HG03139 (cell line): ENCODE results near the gene TNFRSF1A.

Experiments used
- ATAC-seq: cut with Tn5 transposase; IDR thresholded peaks from one replicate; pipeline ENCODE4 v1.9.1; 2021; ENCODE audit not compliant: unreplicated experiment

TNFRSF1A gene

DNA sequence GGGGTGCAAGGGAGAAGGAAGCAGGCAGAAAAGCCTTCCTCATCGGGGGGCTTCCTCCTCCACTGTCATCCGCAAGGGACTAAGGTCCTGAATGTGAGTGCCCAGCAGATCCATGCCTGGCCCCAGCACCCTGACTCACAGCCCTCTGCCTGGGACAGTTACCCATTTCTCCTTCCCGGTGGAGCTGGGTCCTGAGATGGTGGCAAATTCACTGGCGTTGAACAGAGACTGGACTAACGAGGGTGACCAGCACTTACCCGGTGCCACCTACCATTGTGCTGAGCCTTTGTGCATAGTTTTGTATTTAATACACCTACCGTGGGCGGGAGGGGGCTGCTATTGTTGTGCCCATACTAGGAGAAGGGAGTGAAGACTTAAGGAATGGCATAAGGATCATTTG, 62.2 kb downstream of the TNFRSF1A start:
- ATAC-seq, result no peak

DNA sequence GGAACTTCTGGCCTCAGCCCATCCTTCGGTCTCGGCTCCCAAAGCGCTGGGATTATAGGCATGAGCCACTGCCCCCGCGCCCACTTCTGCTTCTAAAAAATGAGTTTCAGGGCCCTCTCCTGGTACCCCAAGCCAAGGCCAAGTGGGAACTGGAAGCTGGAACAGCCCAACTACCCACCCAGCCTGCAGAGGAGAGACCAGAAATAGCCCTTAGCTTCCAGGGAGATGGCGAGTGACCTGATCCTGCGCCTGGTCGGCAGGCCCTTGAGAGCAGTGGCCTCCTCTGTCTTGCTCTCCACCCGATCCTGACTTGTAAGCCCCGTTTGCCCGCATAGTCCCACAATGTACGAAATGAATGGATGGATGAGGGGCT, 62.6 kb downstream of the TNFRSF1A start:
- no peak for ATAC-seq
